ENCODE results near the gene BARHL1.

BARHL1 gene

DNA sequence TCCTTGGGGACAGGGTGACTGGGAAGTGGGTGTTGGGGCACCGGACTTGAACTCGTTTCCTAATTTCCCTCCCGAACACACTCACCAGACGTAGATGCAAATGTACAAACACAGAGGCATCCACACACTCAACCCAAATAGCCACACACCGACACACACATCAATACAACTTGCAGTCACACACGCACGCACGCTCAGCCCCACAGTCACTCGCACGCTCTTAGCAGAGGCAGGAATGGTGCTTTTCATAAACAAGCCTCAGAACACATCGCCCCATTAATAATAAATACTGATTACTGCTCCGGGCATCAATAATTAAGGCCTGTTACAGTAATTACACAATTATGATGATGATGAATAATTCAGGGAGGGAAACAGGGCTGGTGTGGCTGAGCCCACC lies 5.7 kb downstream of the BARHL1 start:
- Histone ChIP-seq H3K4me3 (ENCODE audit: low read depth, low read length) (no peak overlapping the region), H3K27ac (ENCODE audit: extremely low read depth, low read depth, low read length) (no peak overlapping the region), H3K9me3 (ENCODE audit: control insufficient read depth, insufficient read depth, low read depth, low read length) (no peaks in the 10 kb centered on the region), H3K36me3 (ENCODE audit: control insufficient read depth in 2 of 2, insufficient read depth in 1 of 2, low read length in 2 of 2) (no peaks in the 10 kb centered on the region), H3K4me1 (ENCODE audit: control insufficient read depth, insufficient read depth, low read length) (no peaks in the 10 kb centered on the region)
- TF ChIP-seq ZNF837 (tag by site-specific recombination; IDR thresholded peaks at IDR 0.05), result no peak
- TF ChIP-seq ZNF830 (tag by site-specific recombination; IDR thresholded peaks at IDR 0.05; ENCODE audit: low read depth), result no peak
- TF ChIP-seq ZNF248 (tag by site-specific recombination; IDR thresholded peaks at IDR 0.05), result no peak
- TF ChIP-seq ZNF843 (tag by site-specific recombination; IDR thresholded peaks at IDR 0.05), result no peak
- TF ChIP-seq ZNF19 (tag by site-specific recombination; IDR thresholded peaks at IDR 0.05; ENCODE audit: low read depth), result no peak
- no peak for TF ChIP-seq OVOL3 (tag by site-specific recombination; IDR thresholded peaks at IDR 0.05)
- TF ChIP-seq HOXA7 (CRISPR knock-in tag; IDR thresholded peaks at IDR 0.05; ENCODE audit: borderline replicate concordance), result no peak
- no peak for TF ChIP-seq ZBTB48 (tag by site-specific recombination; IDR thresholded peaks at IDR 0.05)
- CTCF ChIA-PET, result interaction anchor here (0.8 kb wide), 1 partner anchor 175 kb away, joined by 5 read pairs; no protein-coding TSS in a partner anchor
- POLR2A ChIA-PET, result no interaction called here

DNA sequence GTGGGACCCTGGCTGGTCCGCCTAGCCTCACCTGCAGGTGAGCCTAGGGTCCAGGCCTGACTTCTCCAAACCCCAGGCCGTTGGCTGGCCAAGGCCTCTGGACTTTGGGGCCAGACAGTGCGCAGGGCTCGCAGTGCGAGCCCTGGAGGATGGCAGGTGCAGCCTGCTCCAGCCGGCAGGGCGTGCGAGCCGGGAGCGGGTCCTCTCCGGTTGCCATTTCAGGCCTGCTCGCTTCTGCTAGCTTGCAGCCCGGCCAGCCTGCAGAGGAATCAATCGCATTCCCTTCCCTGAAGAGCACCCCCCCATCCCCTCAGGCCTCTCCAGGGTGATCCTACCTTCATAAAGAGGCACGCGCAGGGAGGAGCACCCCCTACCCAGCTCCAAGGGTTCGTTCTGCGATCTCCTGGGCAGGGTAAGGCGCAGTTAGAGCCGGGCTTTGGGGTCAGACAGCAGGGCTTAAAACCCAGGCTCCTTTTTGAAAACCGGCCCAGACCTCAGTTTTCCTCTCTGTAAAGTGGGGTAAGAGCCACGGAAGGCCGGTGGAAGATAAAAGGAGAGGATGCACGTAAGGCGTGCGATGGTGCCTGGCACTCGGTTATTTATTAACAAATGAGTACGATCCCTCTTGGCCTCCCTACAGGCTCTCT lies 6.2 kb downstream of the BARHL1 start:
- CTCF ChIA-PET, result no interaction called here
- H3K36me3 ChIP-seq (ENCODE audit: control insufficient read depth in 2 of 2, insufficient read depth in 1 of 2, low read length in 2 of 2), result no peaks in the 10 kb centered on the region
- no peak overlapping the region for H3K4me3 ChIP-seq (ENCODE audit: low read depth, low read length)
- no peak overlapping the region for H3K27ac ChIP-seq (ENCODE audit: extremely low read depth, low read depth, low read length)
- TF ChIP-seq ZNF266 (tag by site-specific recombination; IDR thresholded peaks at IDR 0.05; ENCODE audit: low read depth) (no peak), REPIN1 (tag by site-specific recombination; IDR thresholded peaks at IDR 0.05; ENCODE audit: low read depth) (no peak), ZNF654 (tag by site-specific recombination; IDR thresholded peaks at IDR 0.05; ENCODE audit: low read depth) (no peak), ZFP3 (tag by site-specific recombination; IDR thresholded peaks at IDR 0.05; ENCODE audit: low read depth) (no peak), ZNF311 (tag by site-specific recombination; IDR thresholded peaks at IDR 0.05; ENCODE audit: borderline replicate concordance) (no peak), ZFP41 (tag by site-specific recombination; IDR thresholded peaks at IDR 0.05; ENCODE audit: borderline replicate concordance) (no peak), GLI2 (tag by site-specific recombination; IDR thresholded peaks at IDR 0.05; ENCODE audit: borderline replicate concordance, low read depth) (no peak), ZNF600 (tag by site-specific recombination; IDR thresholded peaks at IDR 0.05) (no peak), ZNF549 (tag by site-specific recombination; IDR thresholded peaks at IDR 0.05) (no peak), ZNF629 (tag by site-specific recombination; IDR thresholded peaks at IDR 0.05) (no peak), ZBTB49 (tag by site-specific recombination; IDR thresholded peaks at IDR 0.05; ENCODE audit: low read depth) (no peak), OSR2 (tag by site-specific recombination; IDR thresholded peaks at IDR 0.05) (no peak), ZNF580 (tag by site-specific recombination; IDR thresholded peaks at IDR 0.05) (no peak), ZNF670 (tag by site-specific recombination; IDR thresholded peaks at IDR 0.05; ENCODE audit: low read depth) (no peak), ZIC2 (tag by site-specific recombination; IDR thresholded peaks at IDR 0.05) (no peak)
- TF ChIP-seq, protein P1, sequence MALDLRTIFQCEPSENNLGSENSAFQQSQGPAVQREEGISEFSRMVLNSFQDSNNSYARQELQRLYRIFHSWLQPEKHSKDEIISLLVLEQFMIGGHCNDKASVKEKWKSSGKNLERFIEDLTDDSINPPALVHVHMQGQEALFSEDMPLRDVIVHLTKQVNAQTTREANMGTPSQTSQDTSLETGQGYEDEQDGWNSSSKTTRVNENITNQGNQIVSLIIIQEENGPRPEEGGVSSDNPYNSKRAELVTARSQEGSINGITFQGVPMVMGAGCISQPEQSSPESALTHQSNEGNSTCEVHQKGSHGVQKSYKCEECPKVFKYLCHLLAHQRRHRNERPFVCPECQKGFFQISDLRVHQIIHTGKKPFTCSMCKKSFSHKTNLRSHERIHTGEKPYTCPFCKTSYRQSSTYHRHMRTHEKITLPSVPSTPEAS (tag by site-specific recombination; IDR thresholded peaks at IDR 0.05), result no peak
- TF ChIP-seq, protein P2, sequence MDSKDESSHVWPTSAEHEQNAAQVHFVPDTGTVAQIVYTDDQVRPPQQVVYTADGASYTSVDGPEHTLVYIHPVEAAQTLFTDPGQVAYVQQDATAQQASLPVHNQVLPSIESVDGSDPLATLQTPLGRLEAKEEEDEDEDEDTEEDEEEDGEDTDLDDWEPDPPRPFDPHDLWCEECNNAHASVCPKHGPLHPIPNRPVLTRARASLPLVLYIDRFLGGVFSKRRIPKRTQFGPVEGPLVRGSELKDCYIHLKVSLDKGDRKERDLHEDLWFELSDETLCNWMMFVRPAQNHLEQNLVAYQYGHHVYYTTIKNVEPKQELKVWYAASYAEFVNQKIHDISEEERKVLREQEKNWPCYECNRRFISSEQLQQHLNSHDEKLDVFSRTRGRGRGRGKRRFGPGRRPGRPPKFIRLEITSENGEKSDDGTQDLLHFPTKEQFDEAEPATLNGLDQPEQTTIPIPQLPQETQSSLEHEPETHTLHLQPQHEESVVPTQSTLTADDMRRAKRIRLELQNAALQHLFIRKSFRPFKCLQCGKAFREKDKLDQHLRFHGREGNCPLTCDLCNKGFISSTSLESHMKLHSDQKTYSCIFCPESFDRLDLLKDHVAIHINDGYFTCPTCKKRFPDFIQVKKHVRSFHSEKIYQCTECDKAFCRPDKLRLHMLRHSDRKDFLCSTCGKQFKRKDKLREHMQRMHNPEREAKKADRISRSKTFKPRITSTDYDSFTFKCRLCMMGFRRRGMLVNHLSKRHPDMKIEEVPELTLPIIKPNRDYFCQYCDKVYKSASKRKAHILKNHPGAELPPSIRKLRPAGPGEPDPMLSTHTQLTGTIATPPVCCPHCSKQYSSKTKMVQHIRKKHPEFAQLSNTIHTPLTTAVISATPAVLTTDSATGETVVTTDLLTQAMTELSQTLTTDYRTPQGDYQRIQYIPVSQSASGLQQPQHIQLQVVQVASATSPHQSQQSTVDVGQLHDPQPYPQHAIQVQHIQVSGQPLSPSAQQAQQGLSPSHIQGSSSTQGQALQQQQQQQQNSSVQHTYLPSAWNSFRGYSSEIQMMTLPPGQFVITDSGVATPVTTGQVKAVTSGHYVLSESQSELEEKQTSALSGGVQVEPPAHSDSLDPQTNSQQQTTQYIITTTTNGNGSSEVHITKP (tag by site-specific recombination; IDR thresholded peaks at IDR 0.05), result no peak
- POLR2A ChIA-PET, result no interaction called here
- H3K4me1 ChIP-seq (ENCODE audit: control insufficient read depth, insufficient read depth, low read length), result no peaks in the 10 kb centered on the region
- H3K9me3 ChIP-seq (ENCODE audit: control insufficient read depth, insufficient read depth, low read depth, low read length), result no peaks in the 10 kb centered on the region
